K562 (cell line): ENCODE data around the gene TARBP1. TPM values are rescaled to one million over a fixed set of nuclear protein-coding genes. Genes with fewer than 3 reads are reported as not detected.
A peak's percentile ranks its signal among the peaks of the same experiment; 100 is the strongest.

Experiments
- ATF7 ChIP-seq: fragments of 450-650 bp; IDR thresholded peaks from 2 replicates; pipeline ENCODE4 v1.7.1; 2014; ENCODE audit warnings: mild to moderate bottlenecking, moderate library complexity
- FIP1L1 ChIP-seq: fragments of 200-400 bp; formaldehyde crosslinking; IDR thresholded peaks from 2 replicates; pipeline ENCODE4 v1.6.1; 2018; ENCODE audit warnings: mild to moderate bottlenecking, low read depth, low read length; ENCODE audit not compliant: poor library complexity, severe bottlenecking
- HOXB6 ChIP-seq: fragments of 250-450 bp; sonication (Bioruptor Pico); IDR thresholded peaks from 2 replicates; pipeline ENCODE4 v1.5.1; 2022; ENCODE audit warnings: mild to moderate bottlenecking, borderline replicate concordance
- MTA1 ChIP-seq: fragments of 450-650 bp; IDR thresholded peaks from 2 replicates; pipeline ENCODE4 v1.6.1; 2017; ENCODE audit warnings: borderline replicate concordance
- POLR2A ChIP-seq: fragments of 450-650 bp; conservative IDR thresholded peaks from 2 replicates; pipeline ENCODE4 v1.6.1; 2016
- PPARD ChIP-seq: fragments of 250-450 bp; sonication (Bioruptor Pico); IDR thresholded peaks from 2 replicates; pipeline ENCODE4 v1.8.0; 2022; ENCODE audit warnings: inconsistent platforms, mild to moderate bottlenecking, moderate library complexity
- polyA plus RNA-seq, 8 experiments: library from polyadenylated mRNA; depleted of rRNA in 4 of 8; stranded (reverse) in 5 of 8; unstranded in 3 of 8; fragments of >200 nt; fragmentation: Nextera tagmentation in 2 of 8; fragmentation: Illumina TruSeq in 1 of 8; extraction: Ambion mirVana in 2 of 8; extraction: Trizol in 1 of 8; gene quantifications; 2 replicates each; pipeline versions ENCODE4 v1.2.1 to v1.2.3, GENCODE V29; 2011 to 2014; ENCODE audit warnings: inconsistent platforms in 1 of 8, missing spikeins in 1 of 8
- total RNA-seq, 7 experiments: library from RNA; depleted of rRNA in 6 of 7; stranded (reverse); fragments of >200 nt in 6 of 7; fragmentation: Illumina TruSeq in 2 of 7; extraction: Trizol in 2 of 7; gene quantifications; 2 replicates each; pipeline versions ENCODE4 v1.2.1 to v1.2.3, GENCODE V29; 2011 to 2021; ENCODE audit warnings: low replicate concordance in 1 of 7
- TF ChIP-seq, protein P1 (sequence below): sonication (generic); formaldehyde crosslinking; IDR thresholded peaks from 2 replicates; pipeline ENCODE4 v1.8.1; 2023; ENCODE audit warnings: mild to moderate bottlenecking, missing genetic modification reagents
- TF ChIP-seq, protein P2 (sequence below): sonication (generic); formaldehyde crosslinking; IDR thresholded peaks from 2 replicates; pipeline ENCODE4 v1.8.1; 2023; ENCODE audit warnings: mild to moderate bottlenecking, missing genetic modification reagents
- TF ChIP-seq, protein P3 (sequence below): sonication (generic); formaldehyde crosslinking; IDR thresholded peaks from 2 replicates; pipeline ENCODE4 v1.8.0; 2022; ENCODE audit warnings: mild to moderate bottlenecking, missing genetic modification reagents
- TF ChIP-seq, protein P4 (sequence below), 3 experiments: fragments of 200-800 bp in 1 of 3; sonication (Bioruptor generic) in 1 of 3; sonication (generic) in 1 of 3; formaldehyde crosslinking in 1 of 3; IDR thresholded peaks; 2 replicates each; pipeline versions ENCODE4 v1.6.1 to v1.8.0; 2016 to 2022; ENCODE audit warnings: mild to moderate bottlenecking in 2 of 3, missing compliant biosample characterization in 2 of 3, missing genetic modification characterization in 2 of 3, missing genetic modification reagents in 1 of 3
- TF ChIP-seq, protein P5 (sequence below): sonication (generic); formaldehyde crosslinking; IDR thresholded peaks from 2 replicates; pipeline ENCODE4 v1.8.0; 2022; ENCODE audit warnings: mild to moderate bottlenecking, missing genetic modification reagents
- TF ChIP-seq, protein P6 (sequence below): fragments of 200-800 bp; sonication (Bioruptor generic); IDR thresholded peaks from 2 replicates; pipeline ENCODE4 v1.6.1; 2016; ENCODE audit warnings: missing genetic modification characterization, missing compliant biosample characterization

TARBP1 gene
- total and polyA plus RNA-seq, 9 of the 15 experiments (the other 6 are each of a cell fraction or from before 2014, with no cell fraction given), result 8.8 to 48.0 (median 22.9) TPM

DNA sequence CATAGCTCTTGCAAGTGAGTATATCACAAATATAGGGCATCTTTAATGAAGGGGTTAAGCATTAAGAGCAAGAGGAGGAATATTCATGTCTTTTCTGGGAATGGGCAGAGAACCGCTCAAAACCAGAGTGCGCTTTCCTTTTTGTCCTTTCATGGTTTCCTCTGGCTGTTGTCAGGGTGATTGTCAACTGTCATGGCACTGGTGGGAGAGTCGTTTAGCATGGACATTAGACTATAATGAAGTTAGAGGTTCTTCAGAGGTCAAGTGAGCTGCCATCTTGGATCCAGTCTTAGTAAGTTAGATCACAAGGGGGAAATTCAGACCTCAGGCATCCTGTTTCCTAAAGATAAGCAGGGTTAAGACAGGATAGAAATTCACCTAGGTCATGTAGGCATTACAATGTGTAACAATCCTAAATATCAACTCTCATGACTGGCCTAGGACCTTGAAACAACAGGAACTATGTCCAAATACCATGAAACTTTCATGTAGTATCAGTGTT is 117.8 kb downstream of the TARBP1 start (continued):
- TF ChIP-seq, protein P1, sequence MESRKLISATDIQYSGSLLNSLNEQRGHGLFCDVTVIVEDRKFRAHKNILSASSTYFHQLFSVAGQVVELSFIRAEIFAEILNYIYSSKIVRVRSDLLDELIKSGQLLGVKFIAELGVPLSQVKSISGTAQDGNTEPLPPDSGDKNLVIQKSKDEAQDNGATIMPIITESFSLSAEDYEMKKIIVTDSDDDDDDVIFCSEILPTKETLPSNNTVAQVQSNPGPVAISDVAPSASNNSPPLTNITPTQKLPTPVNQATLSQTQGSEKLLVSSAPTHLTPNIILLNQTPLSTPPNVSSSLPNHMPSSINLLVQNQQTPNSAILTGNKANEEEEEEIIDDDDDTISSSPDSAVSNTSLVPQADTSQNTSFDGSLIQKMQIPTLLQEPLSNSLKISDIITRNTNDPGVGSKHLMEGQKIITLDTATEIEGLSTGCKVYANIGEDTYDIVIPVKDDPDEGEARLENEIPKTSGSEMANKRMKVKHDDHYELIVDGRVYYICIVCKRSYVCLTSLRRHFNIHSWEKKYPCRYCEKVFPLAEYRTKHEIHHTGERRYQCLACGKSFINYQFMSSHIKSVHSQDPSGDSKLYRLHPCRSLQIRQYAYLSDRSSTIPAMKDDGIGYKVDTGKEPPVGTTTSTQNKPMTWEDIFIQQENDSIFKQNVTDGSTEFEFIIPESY, result no peak; the same call in 1 of the 2 replicates
- TF ChIP-seq ATF7 (peak; percentile 17; the same call in 1 of the 2 replicates), HOXB6 (CRISPR knock-in tag) (no peak), FIP1L1 (no peak), MTA1 (no peak), PPARD (CRISPR knock-in tag) (no peak), POLR2A (no peak)
- TF ChIP-seq, protein P2, sequence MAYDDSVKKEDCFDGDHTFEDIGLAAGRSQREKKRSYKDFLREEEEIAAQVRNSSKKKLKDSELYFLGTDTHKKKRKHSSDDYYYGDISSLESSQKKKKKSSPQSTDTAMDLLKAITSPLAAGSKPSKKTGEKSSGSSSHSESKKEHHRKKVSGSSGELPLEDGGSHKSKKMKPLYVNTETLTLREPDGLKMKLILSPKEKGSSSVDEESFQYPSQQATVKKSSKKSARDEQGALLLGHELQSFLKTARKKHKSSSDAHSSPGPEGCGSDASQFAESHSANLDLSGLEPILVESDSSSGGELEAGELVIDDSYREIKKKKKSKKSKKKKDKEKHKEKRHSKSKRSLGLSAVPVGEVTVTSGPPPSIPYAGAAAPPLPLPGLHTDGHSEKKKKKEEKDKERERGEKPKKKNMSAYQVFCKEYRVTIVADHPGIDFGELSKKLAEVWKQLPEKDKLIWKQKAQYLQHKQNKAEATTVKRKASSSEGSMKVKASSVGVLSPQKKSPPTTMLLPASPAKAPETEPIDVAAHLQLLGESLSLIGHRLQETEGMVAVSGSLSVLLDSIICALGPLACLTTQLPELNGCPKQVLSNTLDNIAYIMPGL (CRISPR knock-in tag), result no peak
- TF ChIP-seq, protein P3, sequence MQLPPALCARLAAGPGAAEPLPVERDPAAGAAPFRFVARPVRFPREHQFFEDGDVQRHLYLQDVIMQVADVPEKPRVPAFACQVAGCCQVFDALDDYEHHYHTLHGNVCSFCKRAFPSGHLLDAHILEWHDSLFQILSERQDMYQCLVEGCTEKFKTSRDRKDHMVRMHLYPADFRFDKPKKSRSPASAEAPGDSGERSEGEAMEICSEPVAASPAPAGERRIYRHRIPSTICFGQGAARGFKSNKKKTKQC (CRISPR knock-in tag), result no peak
- TF ChIP-seq, protein P4, sequence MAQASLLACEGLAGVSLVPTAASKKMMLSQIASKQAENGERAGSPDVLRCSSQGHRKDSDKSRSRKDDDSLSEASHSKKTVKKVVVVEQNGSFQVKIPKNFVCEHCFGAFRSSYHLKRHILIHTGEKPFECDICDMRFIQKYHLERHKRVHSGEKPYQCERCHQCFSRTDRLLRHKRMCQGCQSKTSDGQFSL (CRISPR knock-in tag; IDR thresholded peaks at IDR 0.05), result no peak
- TF ChIP-seq, protein P4 (tag; IDR thresholded peaks at IDR 0.05), result peak in 1 of 2 experiments; percentile 82; a peak in 1 of 4 replicates
- TF ChIP-seq, protein P5, sequence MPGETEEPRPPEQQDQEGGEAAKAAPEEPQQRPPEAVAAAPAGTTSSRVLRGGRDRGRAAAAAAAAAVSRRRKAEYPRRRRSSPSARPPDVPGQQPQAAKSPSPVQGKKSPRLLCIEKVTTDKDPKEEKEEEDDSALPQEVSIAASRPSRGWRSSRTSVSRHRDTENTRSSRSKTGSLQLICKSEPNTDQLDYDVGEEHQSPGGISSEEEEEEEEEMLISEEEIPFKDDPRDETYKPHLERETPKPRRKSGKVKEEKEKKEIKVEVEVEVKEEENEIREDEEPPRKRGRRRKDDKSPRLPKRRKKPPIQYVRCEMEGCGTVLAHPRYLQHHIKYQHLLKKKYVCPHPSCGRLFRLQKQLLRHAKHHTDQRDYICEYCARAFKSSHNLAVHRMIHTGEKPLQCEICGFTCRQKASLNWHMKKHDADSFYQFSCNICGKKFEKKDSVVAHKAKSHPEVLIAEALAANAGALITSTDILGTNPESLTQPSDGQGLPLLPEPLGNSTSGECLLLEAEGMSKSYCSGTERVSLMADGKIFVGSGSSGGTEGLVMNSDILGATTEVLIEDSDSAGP (CRISPR knock-in tag), result no peak
- TF ChIP-seq, protein P6, sequence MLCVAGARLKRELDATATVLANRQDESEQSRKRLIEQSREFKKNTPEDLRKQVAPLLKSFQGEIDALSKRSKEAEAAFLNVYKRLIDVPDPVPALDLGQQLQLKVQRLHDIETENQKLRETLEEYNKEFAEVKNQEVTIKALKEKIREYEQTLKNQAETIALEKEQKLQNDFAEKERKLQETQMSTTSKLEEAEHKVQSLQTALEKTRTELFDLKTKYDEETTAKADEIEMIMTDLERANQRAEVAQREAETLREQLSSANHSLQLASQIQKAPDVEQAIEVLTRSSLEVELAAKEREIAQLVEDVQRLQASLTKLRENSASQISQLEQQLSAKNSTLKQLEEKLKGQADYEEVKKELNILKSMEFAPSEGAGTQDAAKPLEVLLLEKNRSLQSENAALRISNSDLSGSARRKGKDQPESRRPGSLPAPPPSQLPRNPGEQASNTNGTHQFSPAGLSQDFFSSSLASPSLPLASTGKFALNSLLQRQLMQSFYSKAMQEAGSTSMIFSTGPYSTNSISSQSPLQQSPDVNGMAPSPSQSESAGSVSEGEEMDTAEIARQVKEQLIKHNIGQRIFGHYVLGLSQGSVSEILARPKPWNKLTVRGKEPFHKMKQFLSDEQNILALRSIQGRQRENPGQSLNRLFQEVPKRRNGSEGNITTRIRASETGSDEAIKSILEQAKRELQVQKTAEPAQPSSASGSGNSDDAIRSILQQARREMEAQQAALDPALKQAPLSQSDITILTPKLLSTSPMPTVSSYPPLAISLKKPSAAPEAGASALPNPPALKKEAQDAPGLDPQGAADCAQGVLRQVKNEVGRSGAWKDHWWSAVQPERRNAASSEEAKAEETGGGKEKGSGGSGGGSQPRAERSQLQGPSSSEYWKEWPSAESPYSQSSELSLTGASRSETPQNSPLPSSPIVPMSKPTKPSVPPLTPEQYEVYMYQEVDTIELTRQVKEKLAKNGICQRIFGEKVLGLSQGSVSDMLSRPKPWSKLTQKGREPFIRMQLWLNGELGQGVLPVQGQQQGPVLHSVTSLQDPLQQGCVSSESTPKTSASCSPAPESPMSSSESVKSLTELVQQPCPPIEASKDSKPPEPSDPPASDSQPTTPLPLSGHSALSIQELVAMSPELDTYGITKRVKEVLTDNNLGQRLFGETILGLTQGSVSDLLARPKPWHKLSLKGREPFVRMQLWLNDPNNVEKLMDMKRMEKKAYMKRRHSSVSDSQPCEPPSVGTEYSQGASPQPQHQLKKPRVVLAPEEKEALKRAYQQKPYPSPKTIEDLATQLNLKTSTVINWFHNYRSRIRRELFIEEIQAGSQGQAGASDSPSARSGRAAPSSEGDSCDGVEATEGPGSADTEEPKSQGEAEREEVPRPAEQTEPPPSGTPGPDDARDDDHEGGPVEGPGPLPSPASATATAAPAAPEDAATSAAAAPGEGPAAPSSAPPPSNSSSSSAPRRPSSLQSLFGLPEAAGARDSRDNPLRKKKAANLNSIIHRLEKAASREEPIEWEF (CRISPR knock-in tag), result peak; percentile 77
